ENCODE results near the gene SPTBN2.
A peak's percentile ranks its signal among the peaks of the same experiment; 100 is the strongest.

SPTBN2 gene

GRCh38 chr11:66638177-66639065 is 90.6 kb downstream of the SPTBN2 start, which contains the start of gene RBM4:
Gene RBM4 (plus strand): TSS chr11:66638703. CDS start chr11:66639712, 1,009 bp downstream.
- peak; percentile 100 for DNase-seq (ENCODE audit: low read depth)

- DNase-seq (ENCODE audit: low read depth) = no peak
Measured at GRCh38 chr11:66637557-66638176, 91.3 kb downstream of the SPTBN2 start.

DNA sequence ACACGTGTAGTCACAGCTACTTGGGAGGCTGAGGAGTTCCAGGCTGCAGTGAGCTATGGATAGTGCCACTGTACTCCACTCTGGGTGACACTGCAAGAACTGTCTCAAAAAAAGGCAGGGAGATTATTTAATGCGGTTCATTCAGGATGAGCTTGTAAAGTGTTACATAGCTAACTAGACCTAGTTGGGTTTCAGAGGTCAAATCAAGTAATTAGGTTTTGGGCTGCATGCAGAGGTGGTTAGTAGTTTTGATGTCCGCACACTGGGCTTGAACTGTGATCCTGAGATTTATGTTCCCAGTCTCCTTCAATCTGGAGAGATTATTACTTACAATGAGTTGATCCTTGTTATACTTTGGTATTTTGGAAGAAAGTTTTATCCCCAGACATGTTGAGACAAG is 92.6 kb downstream of the SPTBN2 start:
- DNase-seq (ENCODE audit: low read depth) = no peak
